Superior temporal gyrus (tissue), 1 donor: ENCODE measurements around the gene TCEAL9.
"Not testable (repeated sequence)": the region's sequence is repeated elsewhere in the genome, so short reads cannot be mapped to it uniquely, and the experiment has no call there.

Experiments used
- DNase-seq: peaks from one replicate; pipeline ENCODE4 v3.0.0-alpha.2; 2016; ENCODE audit errors: extremely low spot score

Gene TCEAL9

GRCh38 chrX:103356130-103356798 is at the start of gene TCEAL9:
Gene TCEAL9, plus strand, starts transcription at chrX:103356506. Its CDS starts 1,179 bp downstream, at chrX:103357685.
- DNase-seq = peak; percentile 64

GRCh38 chrX:103309860-103310554 is 46.3 kb upstream of the TCEAL9 start:
- no peak for DNase-seq

- DNase-seq = peak; percentile 68
Observed at GRCh38 chrX:103310555-103311398, 45.5 kb upstream of the TCEAL9 start, which contains the start of gene BEX2. Gene BEX2, minus strand, starts transcription at chrX:103310990. Its CDS starts 1,014 bp downstream, at chrX:103309976.

- no peak for DNase-seq
Observed at GRCh38 chrX:103311399-103311780, 44.9 kb upstream of the TCEAL9 start.

- peak; percentile 89 for DNase-seq
Observed at GRCh38 chrX:103329991-103330390, 26.3 kb upstream of the TCEAL9 start, which contains the start of gene TCEAL7. Gene TCEAL7, plus strand, starts transcription at chrX:103330239. Its CDS starts 1,165 bp downstream, at chrX:103331404.

- peak; percentile 24 for DNase-seq
Observed at GRCh38 chrX:103330681-103331288, 25.5 kb upstream of the TCEAL9 start.

GRCh38 chrX:103338663-103339062 is 17.6 kb upstream of the TCEAL9 start:
- peak; percentile 68 for DNase-seq

- DNase-seq = peak; percentile 79
Observed at GRCh38 chrX:103343105-103343504, 13.2 kb upstream of the TCEAL9 start.

GRCh38 chrX:103344606-103345005 is 11.7 kb upstream of the TCEAL9 start:
- DNase-seq = no peak

- no peak for DNase-seq
Observed at GRCh38 chrX:103347682-103348397, 8.5 kb upstream of the TCEAL9 start.

GRCh38 chrX:103356858-103357257 is 552 bp downstream of the TCEAL9 start:
- no peak for DNase-seq

GRCh38 chrX:103357871-103358270 is 1.6 kb downstream of the TCEAL9 start:
- no peak for DNase-seq

GRCh38 chrX:103359605-103360004 is 3.3 kb downstream of the TCEAL9 start:
- not testable (repeated sequence) for DNase-seq

GRCh38 chrX:103360092-103360491 is 3.8 kb downstream of the TCEAL9 start:
- no peak for DNase-seq

- no peak for DNase-seq
Observed at GRCh38 chrX:103360916-103361315, 4.6 kb downstream of the TCEAL9 start.

- no peak for DNase-seq
Observed at GRCh38 chrX:103361798-103362197, 5.5 kb downstream of the TCEAL9 start.

- DNase-seq = no peak
Observed at GRCh38 chrX:103362474-103362873, 6.2 kb downstream of the TCEAL9 start.

GRCh38 chrX:103363046-103363445 is 6.7 kb downstream of the TCEAL9 start:
- DNase-seq = no peak

- DNase-seq = no peak
Observed at GRCh38 chrX:103367502-103367901, 11.2 kb downstream of the TCEAL9 start.

- no peak for DNase-seq
Observed at GRCh38 chrX:103369479-103369878, 13.2 kb downstream of the TCEAL9 start.

- DNase-seq = no peak
Observed at GRCh38 chrX:103372886-103373285, 16.6 kb downstream of the TCEAL9 start.
